NCI-H82 (cell line): ENCODE data around the gene PTPN5.
"Not testable (repeated sequence)": the region's sequence is repeated elsewhere in the genome, so short reads cannot be mapped to it uniquely, and the experiment has no call there.

ENCODE experiments used
- DNase-seq: peaks from one replicate; lab custom pipeline; 2025; lab: John Stamatoyannopoulos, UW

PTPN5 gene

DNA sequence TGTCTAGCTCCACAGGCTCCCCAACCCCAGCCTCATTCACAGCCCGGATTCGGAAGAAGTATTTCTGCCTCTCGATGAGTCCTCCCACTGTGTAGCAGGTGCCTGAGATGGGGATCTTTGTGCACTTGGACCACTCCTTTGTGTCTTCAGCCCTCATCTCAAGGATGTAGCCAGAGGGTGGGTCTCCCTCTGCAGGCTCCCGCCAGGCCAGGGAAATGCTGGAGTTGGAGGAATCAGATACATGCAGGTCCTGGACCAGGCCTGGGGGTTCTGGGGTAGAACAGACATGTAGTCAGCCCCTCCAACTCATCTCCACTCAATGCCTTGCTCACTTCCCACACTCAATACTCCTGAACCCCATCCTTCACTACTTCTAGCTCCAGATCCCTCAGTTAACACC is 82.2 kb downstream of the PTPN5 start:
- no peak for DNase-seq

DNA sequence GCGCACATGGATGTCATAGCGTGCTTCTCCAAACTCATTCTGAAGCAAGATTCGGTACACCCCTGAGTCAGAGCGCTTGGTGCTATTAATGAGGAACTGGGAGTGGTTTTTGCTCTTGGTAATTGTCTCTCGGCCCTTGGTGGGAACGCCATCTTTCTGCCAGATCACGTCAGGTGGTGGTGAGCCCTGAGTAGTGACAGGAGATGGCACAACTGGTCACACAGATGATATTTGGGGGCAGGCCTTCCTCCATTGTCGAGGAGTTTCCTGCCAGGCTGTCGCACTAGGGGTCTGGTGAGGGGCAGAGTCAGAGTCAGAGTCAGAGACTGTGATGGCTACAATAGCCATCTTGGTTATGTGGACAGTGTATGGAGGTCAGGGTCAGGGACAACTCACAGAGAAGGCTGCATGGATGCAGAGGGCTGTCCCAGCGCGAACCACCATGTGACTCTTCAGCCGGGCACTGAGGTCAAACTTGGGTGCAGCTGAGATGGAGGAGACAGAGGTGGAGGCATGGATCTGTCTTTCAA is 83.7 kb downstream of the PTPN5 start:
- no peak for DNase-seq

DNA sequence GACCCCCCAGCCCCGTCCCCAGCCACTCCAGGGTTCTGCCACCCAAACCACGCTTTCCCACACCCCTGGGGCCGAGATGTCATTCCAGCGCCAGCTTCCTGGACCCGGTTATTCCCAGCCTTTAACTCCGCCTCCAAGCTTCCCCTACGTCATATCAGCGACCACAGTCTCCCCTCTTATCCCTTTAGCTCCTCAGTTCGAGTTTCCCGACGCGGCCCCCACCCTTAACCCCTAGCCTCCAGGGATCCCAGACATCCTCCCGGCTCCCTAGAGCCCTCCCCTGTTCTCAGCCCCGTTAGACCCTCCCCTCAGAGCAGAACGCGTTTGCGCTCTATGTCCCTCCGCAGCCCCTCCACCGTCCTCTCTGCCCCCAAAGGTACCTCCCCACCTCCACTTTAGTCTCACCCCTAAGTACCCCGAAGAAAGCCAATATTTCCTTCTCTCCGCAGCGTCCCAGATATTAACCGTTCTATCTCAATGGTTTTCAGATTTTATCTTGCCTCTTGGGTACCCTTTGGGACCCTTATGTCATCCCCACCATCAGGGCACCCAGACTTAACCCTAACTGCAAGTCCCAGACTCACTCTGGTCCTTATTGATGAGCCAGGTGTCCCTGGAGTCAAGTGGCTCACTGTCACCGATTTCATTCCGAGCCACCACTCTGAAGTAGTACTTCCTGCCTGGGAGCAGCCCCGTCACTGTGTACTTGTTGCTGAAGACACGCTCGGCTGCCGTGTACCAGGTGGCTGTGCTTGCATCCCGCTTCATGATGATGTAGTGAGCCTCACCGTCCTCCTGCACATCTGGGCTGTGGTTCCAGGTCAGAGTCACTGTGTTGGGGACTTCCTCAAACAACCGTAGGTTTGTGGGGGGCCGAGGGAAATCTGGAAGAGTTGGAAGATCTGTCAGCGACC is 85.0 kb downstream of the PTPN5 start:
- DNase-seq = peak; percentile 63

DNA sequence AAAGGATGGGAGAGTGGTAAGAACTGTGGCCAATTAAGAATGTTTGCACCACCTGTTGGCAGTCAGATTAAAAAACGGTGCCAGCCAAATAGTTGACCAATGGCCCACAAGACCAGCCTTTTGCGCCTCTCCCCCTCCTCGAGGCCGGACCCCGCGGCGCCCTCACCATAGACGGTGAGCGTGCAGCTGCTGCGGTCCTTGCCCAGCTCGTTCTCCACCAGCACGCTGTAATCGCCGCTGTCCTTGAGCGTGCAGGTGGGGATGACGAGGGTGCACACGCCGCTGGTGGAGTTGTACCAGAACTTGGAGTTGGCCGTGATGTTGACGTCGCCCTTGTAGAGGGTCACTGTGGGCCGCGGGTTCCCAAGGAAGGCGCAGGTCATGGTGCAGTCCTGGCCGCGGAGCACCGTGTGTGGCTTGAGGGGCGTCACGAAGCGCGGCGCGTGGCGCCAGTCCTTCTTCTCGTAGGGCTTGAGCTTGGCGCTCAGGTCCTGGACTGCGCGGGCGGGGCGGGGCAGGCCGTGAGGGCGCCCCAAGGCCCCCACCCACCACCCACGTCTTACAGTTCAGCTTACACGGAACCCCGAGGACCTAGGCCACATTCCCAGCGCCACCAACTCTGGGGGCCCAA is 85.8 kb downstream of the PTPN5 start:
- DNase-seq = peak; percentile 14

DNA sequence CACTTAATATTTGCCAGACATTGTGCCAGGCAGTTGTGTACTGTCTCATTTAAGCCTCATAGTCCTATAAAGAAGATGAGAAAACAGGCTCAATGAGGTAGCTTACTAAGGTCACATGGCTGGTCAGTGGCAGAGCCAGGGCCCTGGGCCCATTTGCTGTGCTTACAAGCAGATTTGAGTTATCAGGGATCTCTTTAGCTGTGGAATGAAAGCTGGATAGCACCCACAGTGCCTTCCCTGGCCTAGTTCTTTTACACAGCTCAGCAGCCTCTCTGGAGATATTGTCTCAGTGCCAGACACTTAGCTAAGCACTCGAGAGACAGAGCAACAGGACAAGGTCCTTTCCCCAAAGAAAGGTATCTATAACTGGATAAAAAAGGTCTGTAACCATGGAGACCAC is 86.9 kb downstream of the PTPN5 start:
- no peak for DNase-seq

DNA sequence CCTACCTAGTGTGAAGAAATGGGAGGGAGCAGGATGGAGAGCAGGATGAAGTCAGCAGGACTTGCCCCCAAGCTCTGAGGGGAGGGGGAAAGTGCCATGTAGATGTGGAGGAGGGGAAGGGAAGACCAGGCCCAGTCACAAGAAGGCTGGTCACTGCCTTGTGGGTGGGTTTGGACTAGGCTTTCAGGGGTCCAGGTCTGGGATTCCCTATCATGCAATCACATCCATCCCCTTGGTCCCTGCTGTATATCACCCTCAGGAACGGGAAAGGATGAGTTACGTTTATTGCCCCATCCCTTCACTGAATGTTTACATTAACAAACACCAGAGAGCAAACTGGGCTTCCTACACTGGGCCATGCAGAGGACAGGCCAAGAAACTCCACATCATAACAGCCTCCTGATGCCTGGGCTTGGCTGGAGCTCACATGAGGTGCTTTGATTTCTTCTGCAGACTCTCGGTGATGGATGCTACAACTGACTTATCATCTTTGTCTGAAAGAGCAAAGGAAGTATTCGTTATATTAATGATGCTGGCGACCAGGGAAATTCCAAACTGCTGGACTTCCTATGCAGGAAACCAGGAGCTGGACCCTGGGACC is 87.5 kb downstream of the PTPN5 start:
- DNase-seq = no peak

DNA sequence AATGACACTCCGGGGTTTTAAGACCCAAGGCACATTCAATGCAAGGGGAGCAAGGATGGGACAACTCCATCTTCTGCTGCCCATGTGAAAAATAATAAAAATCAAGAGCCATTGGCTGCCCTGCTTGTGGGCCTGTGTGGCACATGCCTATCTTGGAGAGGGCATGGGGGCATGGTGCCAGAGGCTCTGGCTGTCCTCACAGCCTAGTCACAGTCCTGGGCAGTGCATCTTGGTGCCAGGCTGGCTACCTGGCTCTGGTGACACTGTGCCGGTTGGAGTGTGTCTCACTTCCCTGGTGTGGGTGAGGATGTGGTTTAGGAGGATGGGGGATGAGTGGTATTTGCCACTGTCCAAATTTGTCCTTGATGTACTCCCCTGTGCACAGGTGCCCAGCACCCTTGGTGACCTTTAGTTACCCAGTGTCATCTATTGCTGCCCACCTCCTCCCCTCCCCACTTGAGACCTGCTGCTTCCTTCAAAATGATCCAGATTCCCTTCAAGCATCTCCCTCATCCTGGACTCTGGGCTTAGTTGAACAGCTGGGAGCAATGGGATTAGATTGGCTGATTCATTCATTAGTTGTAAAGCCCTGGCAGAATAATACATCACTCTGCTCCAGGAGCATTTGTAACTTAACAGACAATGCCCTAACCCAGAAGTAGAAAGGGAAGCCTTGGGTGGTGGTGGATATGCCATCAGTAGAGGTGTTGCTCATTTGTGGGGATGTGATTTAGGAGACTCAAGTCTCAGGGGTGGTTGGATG is 88.4 kb downstream of the PTPN5 start:
- DNase-seq = peak; percentile 90

DNA sequence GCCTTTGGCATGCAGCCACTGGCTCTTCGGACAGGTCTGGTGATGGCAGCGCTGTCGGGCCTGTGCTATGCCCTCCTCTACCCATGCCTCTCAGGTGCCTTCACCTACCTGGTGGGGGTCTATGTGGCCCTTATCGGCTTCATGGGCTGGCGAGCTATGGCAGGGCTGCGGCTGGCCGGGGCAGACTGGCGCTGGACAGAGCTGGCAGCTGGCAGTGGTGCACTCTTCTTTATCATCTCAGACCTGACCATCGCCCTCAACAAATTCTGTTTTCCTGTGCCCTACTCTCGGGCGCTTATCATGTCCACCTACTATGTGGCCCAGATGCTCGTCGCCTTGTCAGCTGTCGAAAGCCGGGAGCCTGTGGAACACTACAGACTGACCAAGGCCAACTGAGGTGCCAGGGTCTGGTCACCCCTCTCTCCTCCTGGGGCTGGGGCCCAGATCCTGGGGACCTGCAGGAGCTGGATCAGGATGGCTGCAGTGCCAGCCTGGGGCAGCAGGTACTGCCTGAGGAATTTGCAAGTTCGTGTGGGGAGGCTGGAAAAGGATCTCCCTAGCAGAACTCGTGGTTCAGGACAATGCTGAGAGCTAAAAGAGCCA is 89.9 kb downstream of the PTPN5 start:
- DNase-seq = no peak

DNA sequence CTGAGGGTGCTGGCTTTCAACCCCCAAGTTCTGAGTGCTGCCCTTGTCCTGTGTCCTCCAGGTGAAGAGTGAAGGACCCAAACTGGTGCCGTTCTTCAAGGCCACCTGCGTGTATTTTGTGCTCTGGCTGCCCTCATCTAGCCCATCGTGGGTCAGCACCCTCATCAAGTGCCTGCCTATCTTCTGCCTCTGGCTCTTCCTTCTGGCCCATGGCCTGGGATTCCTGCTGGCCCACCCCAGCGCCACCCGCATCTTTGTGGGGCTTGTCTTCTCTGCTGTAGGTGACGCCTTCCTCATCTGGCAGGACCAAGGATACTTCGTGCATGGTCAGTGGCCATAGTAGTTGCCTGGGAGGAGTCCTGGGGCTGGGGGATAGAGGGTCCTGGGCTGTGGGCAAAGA is 90.7 kb downstream of the PTPN5 start:
- DNase-seq = no peak

DNA sequence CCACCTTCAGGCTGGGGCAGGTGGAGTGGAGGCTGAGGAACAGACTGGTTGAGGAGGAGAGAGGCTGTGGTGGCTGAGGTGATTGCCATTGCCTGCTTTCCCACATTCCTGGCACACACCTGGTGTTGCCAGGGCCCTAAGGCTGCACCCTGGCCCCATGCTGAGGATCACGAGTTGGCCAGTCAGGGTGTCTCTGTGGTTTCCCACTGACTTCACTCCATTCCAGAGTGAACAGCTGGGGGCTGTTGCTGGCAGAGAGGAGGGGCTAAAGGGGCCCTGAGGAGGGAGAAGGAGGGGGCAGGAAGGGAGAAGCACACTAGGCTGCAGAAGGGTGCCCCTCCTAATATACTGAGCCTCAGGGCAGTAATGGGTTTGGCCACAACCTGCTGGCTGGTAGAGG is 91.2 kb downstream of the PTPN5 start:
- DNase-seq = peak; percentile 27

DNA sequence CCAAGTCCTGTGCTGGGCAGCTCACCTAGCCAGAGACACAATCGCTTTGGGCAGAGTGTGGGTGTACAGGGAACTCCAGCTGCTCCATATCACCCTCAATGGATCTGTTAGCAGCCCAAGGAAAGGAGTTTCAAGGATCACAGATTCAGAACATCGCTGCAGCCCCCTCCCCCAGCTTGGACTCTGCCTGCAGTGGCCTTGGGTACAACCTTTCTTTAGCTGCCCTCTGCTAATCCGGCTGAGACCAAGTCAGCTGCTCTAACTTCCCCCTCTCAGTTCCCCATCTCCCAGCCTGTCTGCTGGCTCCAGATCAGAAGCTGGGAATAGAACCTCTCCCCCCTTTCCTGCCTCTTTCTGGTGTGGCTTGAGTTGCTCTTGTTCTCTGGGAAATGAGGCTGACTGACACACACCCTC is 91.7 kb downstream of the PTPN5 start:
- DNase-seq = peak; percentile 33

DNA sequence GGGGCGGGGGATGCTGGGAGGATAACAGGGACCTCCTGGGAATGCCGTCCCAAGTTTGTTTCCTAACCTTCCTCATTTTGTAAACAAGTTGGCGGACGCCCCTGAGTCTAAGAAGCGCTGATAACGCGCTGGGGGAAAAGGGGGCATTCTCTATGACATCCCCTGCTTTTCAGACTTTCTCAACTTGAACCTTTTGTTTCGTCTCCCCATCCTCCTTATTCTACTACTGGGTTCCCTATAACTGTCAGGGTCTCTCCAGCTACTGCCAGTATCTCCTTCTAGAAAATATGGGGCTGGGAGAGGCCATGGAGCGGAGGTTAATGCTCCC is 92.4 kb downstream of the PTPN5 start:
- DNase-seq = no peak

DNA sequence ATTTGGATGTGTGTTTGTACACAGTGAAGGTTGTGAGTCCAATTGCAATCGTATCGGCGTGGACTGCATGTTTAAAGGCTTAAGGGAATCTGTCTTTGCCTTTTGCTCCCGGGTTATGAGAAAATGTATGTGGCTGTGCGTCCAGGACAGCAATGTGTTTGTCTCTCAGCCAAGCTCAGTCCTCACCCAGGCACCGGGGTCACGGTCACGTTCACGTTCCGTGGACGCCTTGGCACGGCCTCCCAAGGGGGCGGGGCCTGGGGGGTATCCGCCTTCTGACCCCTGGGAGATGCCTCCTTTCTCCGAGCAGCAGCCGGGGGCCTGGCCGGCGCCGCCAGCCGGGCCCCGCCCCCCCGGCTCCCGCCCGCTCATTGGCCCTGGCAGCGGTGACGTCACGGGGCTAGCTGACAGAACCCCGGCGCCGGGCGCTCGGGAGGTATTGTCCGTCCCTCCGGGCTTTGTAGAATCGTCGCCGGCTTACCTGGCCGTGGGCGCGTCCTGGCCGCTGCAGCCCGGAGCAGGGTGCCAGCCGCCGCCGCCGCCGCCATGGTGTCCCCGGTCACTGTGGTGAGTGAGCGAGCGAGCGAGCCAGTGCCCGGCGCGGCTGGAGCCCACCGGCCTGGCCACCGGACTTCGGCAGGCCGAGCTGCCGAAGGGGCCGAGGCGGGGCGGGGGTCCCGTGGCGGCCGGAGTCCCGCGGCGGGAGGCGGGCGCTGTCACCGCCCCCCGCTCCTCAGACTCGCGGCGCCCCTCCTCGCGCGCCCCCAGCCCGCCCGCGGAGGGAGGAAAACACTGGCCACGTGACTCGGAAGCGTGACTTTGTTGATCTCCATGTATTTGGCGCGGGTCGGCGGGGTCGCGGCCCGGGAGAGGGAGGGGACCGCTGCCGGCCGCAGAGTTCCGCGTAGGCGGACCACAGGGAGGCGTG is 93.0 kb downstream of the PTPN5 start, which contains the start of gene TMEM86A:
TSS of gene TMEM86A (plus strand) at position 439 of the 928 bp plus-strand sequence. CDS start at position 547, 108 bp downstream.
- DNase-seq = peak; percentile 92

DNA sequence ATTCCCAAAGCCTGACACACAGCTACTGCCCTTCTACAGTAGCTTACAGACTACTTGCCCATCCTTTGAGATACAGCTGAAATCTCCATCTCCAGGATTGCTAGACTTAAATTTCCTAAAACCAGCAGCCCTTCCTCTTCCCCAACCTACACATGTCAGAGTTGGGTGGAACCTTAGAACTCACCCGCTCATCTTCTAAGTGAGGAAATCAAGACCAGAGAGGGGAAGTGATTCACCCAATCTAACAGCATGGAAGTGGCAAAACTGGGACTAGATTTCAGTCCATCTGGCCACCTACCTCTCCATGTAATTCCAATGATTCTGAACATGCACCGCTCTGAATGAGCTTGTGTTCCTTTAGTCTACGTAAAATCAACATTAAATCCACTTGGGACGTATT is 94.0 kb downstream of the PTPN5 start:
- no peak for DNase-seq

DNA sequence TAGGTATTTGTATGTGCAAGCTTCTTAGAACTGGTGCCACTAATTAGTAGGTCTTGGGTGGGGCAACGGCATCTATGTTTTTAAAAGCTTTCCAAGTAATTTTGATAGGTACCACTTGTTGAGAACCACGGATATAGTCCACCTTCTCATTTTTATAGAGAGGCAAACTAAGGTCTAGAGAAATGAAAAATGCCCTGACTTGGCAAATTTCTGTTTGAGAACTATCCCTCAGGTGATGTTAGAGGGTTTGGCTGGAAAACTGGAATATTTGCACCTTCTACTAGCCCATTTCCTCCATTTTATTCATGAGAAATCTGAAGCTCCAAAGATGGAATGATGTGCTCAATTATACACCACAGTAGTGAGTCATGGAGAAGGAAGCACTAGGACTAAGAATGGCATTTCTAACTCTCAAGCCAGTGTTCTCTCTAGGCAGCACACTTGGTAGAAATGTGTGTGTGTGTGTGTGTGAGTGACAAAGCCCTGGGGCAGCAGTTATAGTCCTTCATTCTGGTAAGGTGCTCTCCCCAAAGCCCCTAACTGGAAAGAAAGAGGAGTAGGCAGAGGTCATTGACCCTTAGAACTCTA is 94.9 kb downstream of the PTPN5 start:
- DNase-seq = no peak

DNA sequence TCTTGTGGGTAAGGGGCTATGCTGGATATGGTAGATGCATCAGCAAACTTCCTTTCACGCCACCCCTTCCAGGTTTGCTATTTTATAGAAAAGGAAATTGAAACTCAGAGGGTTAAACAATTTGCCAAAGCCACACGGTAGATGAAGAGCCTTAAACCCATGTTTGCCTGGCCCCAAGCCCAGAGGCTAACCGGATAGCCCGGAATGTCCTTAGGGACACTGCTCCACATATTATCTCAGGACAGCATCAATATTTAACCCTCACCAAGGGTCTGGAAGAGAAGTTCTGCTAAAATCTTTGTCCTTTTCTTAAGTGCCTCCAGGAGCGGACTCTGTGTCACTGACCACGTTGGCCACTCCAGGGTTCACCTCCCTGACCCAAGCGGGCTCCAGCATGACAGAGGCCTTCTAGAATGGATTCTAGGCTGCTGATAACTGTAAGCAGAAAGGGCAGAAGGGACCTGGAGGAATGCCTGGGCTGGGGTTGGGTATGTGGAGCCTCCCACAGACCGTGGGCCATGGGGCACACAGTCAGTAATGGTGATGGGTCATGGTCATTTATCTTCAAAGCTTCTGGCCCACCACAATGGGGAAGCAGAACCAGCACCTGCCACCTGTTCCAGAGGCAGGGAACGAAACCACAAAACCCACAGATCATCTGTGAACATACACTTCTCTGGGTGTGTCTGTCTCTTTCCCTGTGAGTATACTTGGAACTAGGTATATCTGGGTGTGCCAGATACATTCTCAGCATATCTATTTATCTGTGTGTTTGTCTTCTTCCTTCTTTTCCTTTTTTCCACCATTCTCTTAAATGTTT is 98.4 kb downstream of the PTPN5 start:
- no peak for DNase-seq

DNA sequence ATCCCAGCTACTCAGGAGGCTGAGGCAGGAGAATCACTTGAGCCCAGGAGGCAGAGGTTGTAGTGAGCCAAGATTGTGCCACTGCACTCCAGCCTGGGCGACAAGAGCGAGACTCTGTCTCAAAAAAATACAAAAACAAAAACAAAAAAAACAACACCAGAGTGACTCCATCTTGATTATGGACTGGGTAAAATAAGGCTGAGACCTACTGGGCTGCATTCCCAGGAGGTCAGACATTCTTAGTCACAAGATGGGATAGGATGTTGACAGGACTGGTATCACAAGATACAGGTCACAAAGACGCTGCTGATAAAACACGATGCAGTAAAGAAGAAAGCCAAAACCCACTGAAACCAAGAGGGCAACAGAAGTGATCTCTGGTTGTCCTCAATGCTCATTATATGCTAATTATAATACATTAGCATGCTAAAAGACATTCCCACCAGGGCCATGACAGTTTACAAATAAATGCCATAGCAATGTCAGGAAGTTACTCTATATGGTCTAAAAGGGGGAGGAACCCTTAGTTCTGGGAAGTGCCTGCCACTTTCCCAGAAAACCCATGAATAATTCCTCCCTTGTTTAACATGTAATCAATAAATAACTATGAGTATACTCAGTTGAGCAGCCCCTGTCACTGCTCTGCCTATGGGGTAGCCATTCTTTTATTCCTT is 100.0 kb downstream of the PTPN5 start:
- DNase-seq = not testable (repeated sequence)

DNA sequence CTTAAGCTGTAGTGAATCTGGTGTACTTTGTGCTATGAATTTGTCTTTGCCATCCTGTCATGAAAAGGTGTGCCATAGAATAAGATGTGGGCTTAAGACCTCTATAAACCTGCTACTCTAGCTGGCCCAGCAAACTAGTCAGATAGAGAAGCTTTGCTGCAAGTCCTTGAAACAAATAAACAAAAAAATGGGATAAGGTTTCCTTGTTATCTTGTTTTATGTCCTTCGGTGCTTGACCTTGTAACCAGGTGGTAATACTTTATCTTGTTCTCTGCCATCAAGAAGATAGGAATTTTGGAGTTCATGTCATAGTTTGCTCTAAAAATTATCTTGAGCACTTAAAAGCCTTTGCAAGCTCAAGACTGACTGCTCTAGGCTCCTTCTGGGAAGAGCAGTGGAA is 107.3 kb downstream of the PTPN5 start:
- DNase-seq = no peak

DNA sequence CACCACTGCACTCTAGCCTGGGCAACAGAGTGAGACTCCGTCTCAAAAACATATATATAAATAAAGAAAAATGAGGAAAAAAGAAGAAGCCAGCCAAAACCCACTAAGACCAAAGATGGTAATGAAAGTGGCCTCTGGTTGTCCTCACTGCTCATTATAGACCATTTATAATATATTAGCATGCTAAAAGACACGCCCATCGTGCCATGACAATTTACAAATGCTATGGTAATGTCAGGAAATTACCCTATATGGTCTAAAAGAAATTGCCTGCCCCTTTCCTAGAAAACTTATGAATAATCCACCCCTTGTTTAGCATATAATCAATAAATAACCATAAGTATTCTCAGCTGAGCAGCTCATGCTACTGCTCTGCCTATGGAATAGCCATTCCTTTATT is 109.1 kb downstream of the PTPN5 start:
- no peak for DNase-seq
